Neuronal stem cell (in vitro differentiated cells): Measurements from ENCODE around the gene CDK5RAP1.

ENCODE experiments used
- DNase-seq: peaks from one replicate; pipeline ENCODE4 v3.0.0-alpha.2; 2013; ENCODE audit warnings: low spot score
- H2AFZ ChIP-seq: one replicate; pipeline ENCODE4 v1.6.1; 2013; ENCODE audit warnings: mild to moderate bottlenecking, low read length, inconsistent platforms
- H2AK5ac ChIP-seq: 2 replicates; pipeline ENCODE4 v1.6.1; 2013; ENCODE audit warnings: low read depth, mild to moderate bottlenecking, inconsistent platforms, low read length, moderate library complexity, mixed read lengths
- H2BK120ac ChIP-seq: 2 replicates; pipeline ENCODE4 v1.6.1; 2013; ENCODE audit warnings: low read depth, mild to moderate bottlenecking, inconsistent platforms, low read length, moderate library complexity, mixed read lengths
- H2BK12ac ChIP-seq: one replicate; pipeline ENCODE4 v1.6.1; 2013; ENCODE audit warnings: low read length, inconsistent platforms
- H2BK15ac ChIP-seq: 2 replicates; pipeline ENCODE4 v1.6.1; 2013; ENCODE audit warnings: mild to moderate bottlenecking, low read length, inconsistent platforms, mixed read lengths
- H2BK5ac ChIP-seq: one replicate; pipeline ENCODE4 v1.6.1; 2013; ENCODE audit warnings: inconsistent platforms, mild to moderate bottlenecking, low read length, moderate library complexity
- H3K14ac ChIP-seq: one replicate; pipeline ENCODE4 v1.6.1; 2013; ENCODE audit warnings: low read length, inconsistent platforms
- H3K18ac ChIP-seq: 2 replicates; pipeline ENCODE4 v1.6.1; 2013; ENCODE audit warnings: low read length, inconsistent platforms
- H3K23ac ChIP-seq: 2 replicates; pipeline ENCODE4 v1.6.1; 2013; ENCODE audit warnings: low read depth, mild to moderate bottlenecking, mixed read lengths, low read length, inconsistent platforms; ENCODE audit not compliant: poor library complexity
- H3K27ac ChIP-seq: replicated peaks from 3 replicates; pipeline ENCODE4 v1.5.1; 2013; ENCODE audit warnings: low read length, inconsistent platforms
- H3K27me3 ChIP-seq, 3 experiments: 2 replicates each; pipeline ENCODE4 v1.6.1; 2013; ENCODE audit warnings: low read length in 3 of 3, mild to moderate bottlenecking in 2 of 3, inconsistent platforms in 1 of 3, low read depth in 1 of 3, mixed read lengths in 1 of 3, moderate library complexity in 1 of 3; ENCODE audit not compliant: control insufficient read depth in 3 of 3, insufficient read depth in 3 of 3
- H3K36me3 ChIP-seq, 2 donors: replicated peaks in 1 of 2; 2 replicates each; pipeline ENCODE4 v1.6.1; 2013; ENCODE audit warnings: low read length in 2 of 2; ENCODE audit not compliant: control insufficient read depth in 2 of 2, insufficient read depth in 2 of 2
- H3K4ac ChIP-seq: 2 replicates; pipeline ENCODE4 v1.6.1; 2013; ENCODE audit warnings: inconsistent platforms, mild to moderate bottlenecking, low read length, moderate library complexity
- H3K4me1 ChIP-seq, 2 donors: 1 replicate in 1 of 2; 2 replicates in 1 of 2; pipeline ENCODE4 v1.6.1; 2013; ENCODE audit warnings: low read length in 2 of 2, low read depth in 1 of 2; ENCODE audit not compliant: control insufficient read depth in 2 of 2, insufficient read depth in 1 of 2
- H3K4me2 ChIP-seq: one replicate; pipeline ENCODE4 v1.6.1; 2013; ENCODE audit warnings: mild to moderate bottlenecking, low read length, inconsistent platforms; ENCODE audit not compliant: insufficient read depth, poor library complexity, severe bottlenecking
- H3K4me3 ChIP-seq, 2 donors: 2 replicates each; pipeline ENCODE4 v1.5.1; 2013; ENCODE audit warnings: low read length in 2 of 2, mild to moderate bottlenecking in 2 of 2, inconsistent platforms in 1 of 2, moderate library complexity in 1 of 2
- H3K79me1 ChIP-seq: one replicate; pipeline ENCODE4 v1.6.1; 2013; ENCODE audit warnings: low read depth, mild to moderate bottlenecking, inconsistent platforms, low read length, moderate library complexity
- H3K9ac ChIP-seq: one replicate; pipeline ENCODE4 v1.6.1; 2013; ENCODE audit warnings: mild to moderate bottlenecking, low read depth, low read length, inconsistent platforms; ENCODE audit not compliant: poor library complexity
- H3K9me3 ChIP-seq, 2 donors: replicated peaks in 1 of 2; 2 replicates each; pipeline versions ENCODE3 to v1.6.1; 2013; ENCODE audit warnings: low read length in 2 of 2, mild to moderate bottlenecking in 2 of 2, inconsistent platforms in 1 of 2, low read depth in 1 of 2, mixed read lengths in 1 of 2, moderate library complexity in 1 of 2; ENCODE audit not compliant: control insufficient read depth in 2 of 2, insufficient read depth in 1 of 2
- H4K8ac ChIP-seq: one replicate; pipeline ENCODE4 v1.6.1; 2013; ENCODE audit warnings: low read depth, mild to moderate bottlenecking, inconsistent platforms, low read length, moderate library complexity
- H4K91ac ChIP-seq: one replicate; pipeline ENCODE4 v1.6.1; 2013; ENCODE audit warnings: low read length, low read depth, mild to moderate bottlenecking, inconsistent platforms; ENCODE audit not compliant: poor library complexity
- WGBS, 2 donors: extraction: QIAGEN DNeasy Blood & Tissue Kit; methylation state at CpG; one replicate each; pipeline ENCODE4 v1.1.7; 2013; ENCODE audit warnings: missing lambda C conversion rate in 2 of 2, mixed read lengths in 1 of 2; ENCODE audit not compliant: insufficient read length in 2 of 2, insufficient replicate concordance in 1 of 2; ENCODE audit errors: extremely low coverage in 2 of 2; 5-methylcytosine and 5-hydroxymethylcytosine counted together

The CDK5RAP1 gene

DNA sequence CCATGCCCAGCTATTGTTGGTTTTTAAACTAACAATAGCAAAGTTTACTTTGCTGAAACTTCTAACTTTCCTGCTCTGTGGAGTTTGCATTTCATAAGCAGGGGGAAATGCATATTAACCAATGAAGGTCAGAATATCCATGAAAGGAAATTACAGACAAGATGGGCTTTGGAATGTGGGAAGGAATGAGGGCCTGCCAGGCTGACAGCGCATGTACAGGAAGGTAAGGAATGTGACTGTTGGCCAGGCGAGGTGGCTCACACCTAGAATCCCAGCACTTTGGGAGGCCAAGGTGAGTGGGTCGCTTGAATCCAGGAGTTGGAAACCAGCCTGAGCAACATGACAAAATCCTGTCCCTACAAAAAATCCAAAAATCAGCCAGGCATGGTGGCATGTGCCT is 49.6 kb downstream of the CDK5RAP1 start:
- no peak for DNase-seq
- Histone ChIP-seq H2AK5ac (no peak overlapping the region), H3K4ac (no peak overlapping the region), H2BK12ac (no peak overlapping the region), H3K9me3 (no peaks in the 10 kb centered on the region), H3K4me3 (no peak overlapping the region), H3K27ac (no peak overlapping the region), H3K14ac (no peak overlapping the region), H4K8ac (no peak overlapping the region), H3K23ac (no peak overlapping the region), H3K4me2 (no peak overlapping the region), H4K91ac (no peak overlapping the region), H3K18ac (no peak overlapping the region), H2AFZ (no peak overlapping the region), H3K9ac (no peak overlapping the region), H3K4me1 (peaks cover 0 to 4% of the 10 kb centered on the region in 2 donors), H2BK120ac (no peak overlapping the region), H2BK15ac (no peak overlapping the region), H3K79me1 (no peaks in the 10 kb centered on the region), H3K27me3 (no peaks in the 10 kb centered on the region), H2BK5ac (no peak overlapping the region), H3K36me3 (peaks cover 2 to 22% of the 10 kb centered on the region in 2 donors)
- no CpG with 5 or more reads among the region's 3 CpGs for WGBS, 2 donors

DNA sequence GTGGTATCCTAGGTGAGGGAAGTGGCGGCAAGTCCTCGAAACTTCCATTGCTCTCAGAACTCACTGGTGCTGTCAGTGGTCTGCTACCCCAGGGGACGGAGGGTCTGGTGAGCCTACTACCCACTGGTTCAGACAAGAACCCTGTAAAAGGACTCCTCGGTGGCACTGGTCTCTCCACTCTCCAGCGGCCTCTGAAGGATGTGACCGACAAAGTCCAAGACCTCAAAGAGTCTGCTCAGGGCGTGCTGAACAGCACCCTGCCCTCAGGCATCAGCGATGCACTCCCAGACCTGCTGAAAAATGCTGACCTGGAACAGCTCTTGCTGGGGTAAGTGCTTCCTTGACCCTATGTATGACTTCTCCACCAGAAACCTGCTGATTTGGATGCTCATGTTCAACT is 51.8 kb downstream of the CDK5RAP1 start:
- H3K9me3 ChIP-seq = no peaks in the 10 kb centered on the region
- no peak overlapping the region for H3K4me3 ChIP-seq
- WGBS, 2 donors = no CpG with 5 or more reads among the region's 8 CpGs
- no peak overlapping the region for H3K27ac ChIP-seq
- no peaks in the 10 kb centered on the region for H3K79me1 ChIP-seq
- H4K91ac ChIP-seq = no peak overlapping the region
- no peak overlapping the region for H2BK5ac ChIP-seq
- peaks cover 2 to 8% of the 10 kb centered on the region in 2 donors for H3K36me3 ChIP-seq
- no peak overlapping the region for H3K4me2 ChIP-seq
- no peak overlapping the region for H3K18ac ChIP-seq
- H3K4ac ChIP-seq = no peak overlapping the region
- H3K14ac ChIP-seq = no peak overlapping the region
- H2AFZ ChIP-seq = no peak overlapping the region
- H2BK15ac ChIP-seq = no peak overlapping the region
- no peak overlapping the region for H3K23ac ChIP-seq
- H2BK120ac ChIP-seq = no peak overlapping the region
- H3K27me3 ChIP-seq = no peaks in the 10 kb centered on the region
- H4K8ac ChIP-seq = no peak overlapping the region
- H2AK5ac ChIP-seq = no peak overlapping the region
- no peak for DNase-seq
- no peak overlapping the region for H2BK12ac ChIP-seq
- H3K9ac ChIP-seq = no peak overlapping the region
- H3K4me1 ChIP-seq = peaks cover 0 to 5% of the 10 kb centered on the region in 2 donors

DNA sequence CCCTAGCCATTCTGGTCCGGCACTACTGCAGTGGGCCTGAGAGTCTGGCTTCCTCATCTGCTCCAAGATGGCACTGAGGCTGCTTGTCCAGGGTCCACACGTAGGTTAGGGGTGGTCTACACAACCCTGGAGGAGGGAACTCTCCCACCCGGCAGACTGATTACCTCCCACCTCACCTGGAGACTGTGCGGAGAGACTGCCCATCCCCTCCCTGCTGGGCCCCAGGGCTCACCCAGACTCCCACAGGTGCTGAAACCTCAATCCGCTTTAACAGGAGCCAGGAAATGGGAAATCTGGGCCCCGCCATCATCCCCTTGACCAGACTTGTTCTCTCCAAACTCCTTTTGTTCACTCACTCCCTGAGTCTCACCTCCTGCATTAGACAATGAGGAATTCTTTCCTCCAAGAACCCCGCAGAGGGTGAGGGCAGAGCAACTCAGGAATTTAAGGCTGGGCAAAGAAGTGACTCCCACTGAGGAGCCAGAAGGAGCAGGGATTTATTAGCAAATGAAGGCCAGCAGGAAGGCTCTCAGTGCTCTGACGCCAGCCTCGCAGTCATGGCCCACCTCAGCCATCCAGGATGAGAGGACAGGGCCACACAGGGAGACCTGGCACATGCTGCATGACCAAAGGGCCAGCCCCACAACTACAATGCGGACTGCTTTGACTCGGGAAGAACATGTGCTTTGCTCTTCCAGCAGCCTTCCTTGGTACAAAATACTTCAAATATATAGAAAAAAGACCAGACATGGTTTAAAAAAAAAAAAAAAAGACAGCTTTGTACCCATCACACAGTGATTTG is 53.0 kb downstream of the CDK5RAP1 start:
- no peak overlapping the region for H3K23ac ChIP-seq
- H4K8ac ChIP-seq = no peak overlapping the region
- H4K91ac ChIP-seq = no peak overlapping the region
- no peak overlapping the region for H3K18ac ChIP-seq
- no peak overlapping the region for H3K14ac ChIP-seq
- H3K4me2 ChIP-seq = no peak overlapping the region
- no peak overlapping the region for H3K4me3 ChIP-seq
- no peak overlapping the region for H2BK12ac ChIP-seq
- H2AK5ac ChIP-seq = peak overlapping the region; percentile 5
- H3K36me3 ChIP-seq = peaks cover 2 to 8% of the 10 kb centered on the region in 2 donors
- H3K4me1 ChIP-seq = peaks cover 0 to 5% of the 10 kb centered on the region in 2 donors
- no peaks in the 10 kb centered on the region for H3K27me3 ChIP-seq
- DNase-seq = no peak
- no peaks in the 10 kb centered on the region for H3K9me3 ChIP-seq
- H2BK5ac ChIP-seq = no peak overlapping the region
- H3K27ac ChIP-seq = no peak overlapping the region
- H2BK15ac ChIP-seq = no peak overlapping the region
- no peak overlapping the region for H3K4ac ChIP-seq
- H3K79me1 ChIP-seq = no peaks in the 10 kb centered on the region
- H3K9ac ChIP-seq = no peak overlapping the region
- H2AFZ ChIP-seq = no peak overlapping the region
- H2BK120ac ChIP-seq = no peak overlapping the region
- no CpG with 5 or more reads among the region's 11 CpGs for WGBS, 2 donors

DNA sequence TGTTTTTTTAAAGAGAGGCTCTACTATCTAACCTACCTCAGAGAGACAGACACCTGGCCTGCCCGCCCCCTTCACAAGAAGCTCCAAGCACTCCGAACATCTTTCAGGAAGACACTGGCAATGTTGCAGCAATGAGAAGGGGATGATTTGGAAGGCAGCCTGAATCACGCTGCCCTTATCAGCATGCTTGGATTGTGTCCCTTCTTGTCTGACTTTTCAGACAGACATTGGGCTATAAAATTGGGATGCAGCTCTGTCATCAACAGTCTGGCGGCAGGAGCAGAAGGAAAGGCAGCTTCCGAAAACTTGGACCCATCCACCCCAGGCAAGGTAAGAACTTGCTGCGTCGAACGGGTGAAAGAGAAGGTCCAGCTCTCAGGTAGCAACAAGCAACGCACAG is 56.0 kb downstream of the CDK5RAP1 start:
- Histone ChIP-seq H3K27me3 (no peaks in the 10 kb centered on the region), H2AK5ac (no peak overlapping the region), H2AFZ (no peak overlapping the region), H3K18ac (no peak overlapping the region), H3K79me1 (no peaks in the 10 kb centered on the region), H2BK120ac (no peak overlapping the region), H3K36me3 (peaks cover 0 to 8% of the 10 kb centered on the region in 2 donors), H3K14ac (no peak overlapping the region), H3K4me3 (no peak overlapping the region), H3K9ac (no peak overlapping the region), H3K27ac (no peak overlapping the region), H3K9me3 (no peaks in the 10 kb centered on the region), H3K4me2 (no peak overlapping the region), H2BK5ac (no peak overlapping the region), H3K23ac (no peak overlapping the region), H2BK12ac (no peak overlapping the region), H2BK15ac (no peak overlapping the region), H4K8ac (no peak overlapping the region), H4K91ac (no peak overlapping the region), H3K4ac (no peak overlapping the region), H3K4me1 (peaks cover 0 to 5% of the 10 kb centered on the region in 2 donors)
- no CpG with 5 or more reads among the region's 9 CpGs for WGBS, 2 donors
- no peak for DNase-seq
